Nephron progenitor cell (in vitro differentiated cells): ENCODE measurements around the gene IPMK.
"Not testable (repeated sequence)": the region's sequence is repeated elsewhere in the genome, so short reads cannot be mapped to it uniquely, and the experiment has no call there.

Experiments
- DNase-seq: peaks from one replicate; pipeline ENCODE4 v3.0.0; 2021
- H3K27ac Mint-ChIP-seq: 2 replicates; pipeline ENCODE4 v1.8.0; 2021; ENCODE audit warnings: mild to moderate bottlenecking, moderate library complexity, mixed read lengths
- H3K27me3 Mint-ChIP-seq: 2 replicates; pipeline ENCODE4 v1.8.0; 2021; ENCODE audit warnings: mild to moderate bottlenecking, low read depth, mixed read lengths; ENCODE audit not compliant: poor library complexity
- H3K36me3 Mint-ChIP-seq: 2 replicates; pipeline ENCODE4 v1.8.0; 2021; ENCODE audit warnings: low read depth, mixed read lengths
- H3K4me1 Mint-ChIP-seq: 2 replicates; pipeline ENCODE4 v1.8.0; 2021; ENCODE audit warnings: mixed read lengths
- H3K4me3 Mint-ChIP-seq: 2 replicates; pipeline ENCODE4 v1.8.0; 2021; ENCODE audit warnings: mild to moderate bottlenecking, moderate library complexity, mixed read lengths
- H3K9me3 Mint-ChIP-seq: 2 replicates; pipeline ENCODE4 v1.8.0; 2021; ENCODE audit warnings: mild to moderate bottlenecking, moderate library complexity, mixed read lengths
- TF ChIP-seq, protein P1 (sequence below): fragments of 200-600 bp; sonication (generic); IDR thresholded peaks from 2 replicates; pipeline ENCODE4 v1.5.0; 2021; ENCODE audit warnings: antibody characterized with exemption

The IPMK gene

DNA sequence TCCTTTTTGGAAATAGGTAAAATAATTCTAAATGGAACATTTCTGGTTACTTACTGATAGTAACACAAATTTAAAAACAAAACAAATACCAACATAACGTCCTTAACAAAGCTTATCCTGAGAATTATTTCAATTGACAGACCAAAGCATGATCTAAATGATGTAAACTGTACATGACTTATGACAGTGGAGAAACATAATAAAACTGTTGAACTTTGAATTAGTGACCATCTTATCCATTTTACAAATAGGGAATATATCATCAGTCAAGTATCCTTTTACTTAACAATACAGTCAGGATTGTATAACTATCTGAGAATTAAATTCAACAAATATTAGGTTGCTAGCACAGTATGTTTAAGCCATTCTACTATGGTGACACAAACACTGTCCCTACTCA is 2.4 kb downstream of the IPMK start:
- Mint-ChIP-seq H3K9me3 (peaks cover 10% of the 10 kb centered on the region), H3K36me3 (peaks cover 24% of the 10 kb centered on the region), H3K4me1 (peaks cover 37% of the 10 kb centered on the region), H3K27me3 (no peaks in the 10 kb centered on the region), H3K27ac (no peak overlapping the region), H3K4me3 (peak overlapping the region; percentile 99)
- TF ChIP-seq, protein P1, sequence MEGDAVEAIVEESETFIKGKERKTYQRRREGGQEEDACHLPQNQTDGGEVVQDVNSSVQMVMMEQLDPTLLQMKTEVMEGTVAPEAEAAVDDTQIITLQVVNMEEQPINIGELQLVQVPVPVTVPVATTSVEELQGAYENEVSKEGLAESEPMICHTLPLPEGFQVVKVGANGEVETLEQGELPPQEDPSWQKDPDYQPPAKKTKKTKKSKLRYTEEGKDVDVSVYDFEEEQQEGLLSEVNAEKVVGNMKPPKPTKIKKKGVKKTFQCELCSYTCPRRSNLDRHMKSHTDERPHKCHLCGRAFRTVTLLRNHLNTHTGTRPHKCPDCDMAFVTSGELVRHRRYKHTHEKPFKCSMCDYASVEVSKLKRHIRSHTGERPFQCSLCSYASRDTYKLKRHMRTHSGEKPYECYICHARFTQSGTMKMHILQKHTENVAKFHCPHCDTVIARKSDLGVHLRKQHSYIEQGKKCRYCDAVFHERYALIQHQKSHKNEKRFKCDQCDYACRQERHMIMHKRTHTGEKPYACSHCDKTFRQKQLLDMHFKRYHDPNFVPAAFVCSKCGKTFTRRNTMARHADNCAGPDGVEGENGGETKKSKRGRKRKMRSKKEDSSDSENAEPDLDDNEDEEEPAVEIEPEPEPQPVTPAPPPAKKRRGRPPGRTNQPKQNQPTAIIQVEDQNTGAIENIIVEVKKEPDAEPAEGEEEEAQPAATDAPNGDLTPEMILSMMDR: no peak
- no peak for DNase-seq

DNA sequence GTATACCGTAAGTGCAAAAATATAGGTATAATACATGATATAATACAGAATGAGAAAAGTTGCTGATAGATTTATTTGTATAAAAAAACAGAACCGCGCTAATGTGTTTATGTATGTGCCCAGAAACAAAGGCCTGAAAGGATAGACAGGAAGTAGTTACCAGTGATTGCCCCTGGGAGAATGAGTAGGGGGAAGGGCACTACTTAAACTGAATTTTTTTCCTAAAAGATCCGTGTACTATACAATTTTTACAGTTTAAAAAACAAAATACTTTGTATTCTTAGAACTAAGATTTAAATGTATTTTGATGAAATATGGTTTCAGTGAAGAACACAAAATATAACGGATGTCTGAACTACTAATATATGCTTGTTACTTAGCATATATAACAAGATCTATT is 2.9 kb downstream of the IPMK start:
- H3K4me1 Mint-ChIP-seq: peaks cover 33% of the 10 kb centered on the region

DNA sequence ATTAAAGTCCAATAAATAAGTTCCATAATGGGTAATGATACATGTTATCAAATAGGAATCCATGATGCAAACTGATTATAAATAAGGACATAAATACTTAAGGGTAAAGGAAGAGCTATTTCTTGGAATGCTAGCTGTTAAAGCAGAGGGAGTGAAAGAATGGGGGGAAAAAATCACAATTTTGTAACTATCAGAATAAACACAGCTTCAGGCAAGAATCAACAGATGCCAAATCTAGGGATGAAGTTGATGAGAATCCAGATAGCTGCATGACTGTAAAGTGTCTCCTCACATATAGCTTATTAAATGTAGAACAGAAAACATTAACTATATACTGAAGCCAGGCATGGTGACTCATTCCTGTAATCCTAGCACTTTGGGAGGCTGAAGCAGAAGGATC is 4.9 kb downstream of the IPMK start:
- Mint-ChIP-seq H3K36me3 (peaks cover 48% of the 10 kb centered on the region), H3K9me3 (peaks cover 34% of the 10 kb centered on the region), H3K4me3 (no peak overlapping the region), H3K4me1 (peaks cover 33% of the 10 kb centered on the region), H3K27me3 (peaks cover 5% of the 10 kb centered on the region), H3K27ac (no peak overlapping the region)
- TF ChIP-seq, protein P1: no peak
- DNase-seq: no peak

More for the DNA sequence above, 2.9 kb downstream of the IPMK start:
- DNase-seq: no peak
- peaks cover 28% of the 10 kb centered on the region for H3K36me3 Mint-ChIP-seq
- peak overlapping the region; percentile 99 for H3K4me3 Mint-ChIP-seq
- no peak overlapping the region for H3K27ac Mint-ChIP-seq
- peaks cover 2% of the 10 kb centered on the region for H3K27me3 Mint-ChIP-seq
- peaks cover 15% of the 10 kb centered on the region for H3K9me3 Mint-ChIP-seq
- TF ChIP-seq, protein P1: no peak

DNA sequence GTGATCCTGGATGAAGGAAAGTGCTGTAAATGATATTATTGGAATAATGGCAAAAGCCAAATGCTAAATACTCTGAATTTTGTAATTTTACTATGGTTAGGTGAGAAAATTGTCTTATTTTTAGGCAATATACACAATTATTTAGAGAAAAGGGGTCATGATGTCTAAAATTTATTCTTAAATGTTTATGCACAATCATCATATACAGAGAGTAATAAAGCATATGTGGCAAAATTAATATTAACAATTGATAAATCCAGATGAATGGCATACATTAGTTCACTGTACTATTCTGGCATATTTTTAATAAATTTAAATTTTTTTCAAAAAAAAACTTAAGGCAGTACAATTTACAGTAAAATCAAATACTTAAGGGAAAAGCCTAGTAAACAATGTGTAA is 7.4 kb downstream of the IPMK start:
- no peak for DNase-seq
- H3K9me3 Mint-ChIP-seq: peaks cover 58% of the 10 kb centered on the region

DNA sequence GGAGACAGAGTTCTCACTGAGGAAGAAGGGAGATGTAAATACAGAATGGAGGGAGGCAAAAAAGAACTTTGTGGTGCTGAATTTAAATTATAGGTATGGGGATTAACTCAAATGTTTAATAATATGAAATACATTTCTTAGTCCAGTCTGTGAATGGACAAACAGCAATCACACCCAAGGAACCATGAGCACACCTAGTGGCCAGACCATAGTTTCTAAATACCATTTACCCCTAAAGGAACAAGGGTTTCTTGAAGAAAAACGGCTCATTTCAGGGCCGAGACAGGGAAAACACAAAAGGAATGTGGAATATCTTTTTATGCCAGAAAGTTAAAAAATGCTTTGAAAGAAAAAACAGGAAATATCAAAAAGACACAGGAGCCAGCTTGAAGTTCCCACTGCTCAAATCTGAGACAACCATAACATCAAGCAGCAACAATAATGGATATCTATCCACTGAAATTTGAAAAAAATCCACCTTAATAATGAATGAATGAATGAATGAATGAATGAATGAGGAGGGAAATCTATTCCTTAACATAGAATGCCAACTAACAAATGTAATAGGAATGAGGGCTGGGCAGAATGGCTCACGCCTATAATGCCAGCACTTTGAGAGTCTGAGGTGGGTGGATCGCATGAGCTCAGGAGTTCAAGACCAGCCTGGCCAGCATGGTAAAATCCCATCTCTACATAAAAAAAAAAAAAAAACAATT is 8.6 kb downstream of the IPMK start:
- peaks cover 70% of the 10 kb centered on the region for H3K9me3 Mint-ChIP-seq
- peaks cover 5% of the 10 kb centered on the region for H3K27me3 Mint-ChIP-seq
- no peak overlapping the region for H3K27ac Mint-ChIP-seq
- DNase-seq: no peak
- TF ChIP-seq, protein P1: no peak
- H3K4me1 Mint-ChIP-seq: peaks cover 6% of the 10 kb centered on the region
- H3K4me3 Mint-ChIP-seq: no peak overlapping the region
- peaks cover 85% of the 10 kb centered on the region for H3K36me3 Mint-ChIP-seq

More for the DNA sequence above, 7.4 kb downstream of the IPMK start:
- TF ChIP-seq, protein P1: no peak
- Mint-ChIP-seq H3K4me1 (peaks cover 18% of the 10 kb centered on the region), H3K27ac (no peak overlapping the region), H3K36me3 (peaks cover 73% of the 10 kb centered on the region), H3K4me3 (no peak overlapping the region), H3K27me3 (peaks cover 5% of the 10 kb centered on the region)

DNA sequence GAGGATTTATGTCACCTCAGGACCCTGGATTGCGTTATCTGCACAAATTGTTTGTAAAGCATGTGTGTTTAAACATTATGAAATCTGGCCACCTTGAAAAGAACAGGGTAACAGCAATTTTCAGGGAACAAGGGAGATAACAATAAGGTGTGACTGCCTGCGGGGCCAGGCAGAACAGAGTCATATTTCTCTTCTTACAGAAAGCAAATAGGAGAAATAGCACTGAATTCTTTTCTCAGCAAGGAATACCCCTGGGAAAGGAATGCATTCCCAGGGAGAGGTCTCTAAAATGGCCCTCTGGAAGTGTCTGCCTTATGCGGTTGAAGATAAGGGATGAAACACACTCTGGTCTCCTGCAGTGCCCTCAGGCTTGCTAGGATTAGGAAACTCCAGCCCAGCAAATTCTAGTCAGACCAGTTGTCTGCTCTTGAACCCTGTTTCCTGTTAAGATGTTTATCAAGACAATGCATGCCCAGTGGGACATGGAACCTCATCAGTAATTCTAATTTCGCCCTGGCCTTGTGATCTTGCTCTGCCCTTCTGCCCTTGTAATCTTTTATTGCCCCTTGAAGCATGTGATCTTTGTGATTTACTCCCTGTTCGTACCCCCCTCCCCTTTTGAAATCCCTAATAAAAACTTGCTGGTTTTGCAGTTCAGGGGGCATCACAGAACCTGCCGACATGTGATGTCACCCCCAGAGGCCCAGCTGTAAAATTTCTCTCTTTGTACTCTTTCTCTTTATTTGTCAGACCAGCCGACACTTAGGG is 11.5 kb downstream of the IPMK start:
- not testable (repeated sequence) for H3K4me3 Mint-ChIP-seq, H3K27me3 Mint-ChIP-seq, DNase-seq, H3K4me1 Mint-ChIP-seq
- Mint-ChIP-seq H3K36me3 (peaks cover 97% of the 10 kb centered on the region), H3K27ac (peak overlapping the region; percentile 42), H3K9me3 (peaks cover 94% of the 10 kb centered on the region)
